ENCODE measurements around the gene SDHAF3.

SDHAF3 gene

DNA sequence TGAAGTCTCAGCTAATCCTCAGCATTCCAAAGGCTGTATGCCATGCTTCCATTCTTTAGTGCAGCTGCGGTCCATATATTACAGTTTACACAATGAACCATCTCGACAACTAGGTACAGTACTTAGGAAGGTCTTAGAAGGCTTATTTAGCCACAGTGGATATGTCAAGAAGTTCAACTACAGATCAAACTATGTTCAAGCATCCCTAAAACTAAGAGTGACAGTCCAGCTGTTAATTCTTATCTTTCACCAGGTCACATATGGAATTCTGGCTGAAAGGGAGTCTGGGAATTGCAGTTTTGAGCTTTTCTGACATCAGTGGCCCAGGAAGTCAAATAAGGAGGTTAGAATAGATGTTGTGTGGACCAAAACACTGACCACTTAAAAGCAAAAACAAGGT is 106.8 kb downstream of the SDHAF3 start:
- no peak for DNase-seq

DNA sequence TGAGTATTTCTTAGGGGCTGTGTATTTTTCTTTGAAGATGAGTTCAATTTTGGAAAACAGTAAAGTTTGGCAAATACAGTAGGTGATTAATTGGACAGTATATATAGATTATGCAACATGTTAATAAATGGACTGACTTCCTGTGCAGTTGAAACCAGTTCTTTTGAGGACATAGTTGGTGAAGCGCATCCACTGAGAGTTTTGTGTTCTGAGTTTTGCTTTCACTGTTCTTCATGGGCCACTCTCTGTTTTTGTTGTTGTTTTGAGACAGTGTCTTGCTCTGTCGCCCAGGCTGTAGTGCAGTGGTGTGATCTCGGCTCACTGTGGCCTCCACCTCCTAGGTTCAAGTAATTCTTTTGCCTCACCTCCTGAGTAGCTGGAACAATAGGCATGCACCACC is 109.0 kb downstream of the SDHAF3 start:
- DNase-seq: no peak

All from activated CD8-positive, alpha-beta memory T cell treated with anti-CD3 and anti-CD28 coated beads for 24 hours (primary cell).